ENCODE data around the gene C4orf46. TPM values are rescaled to one million over a fixed set of nuclear protein-coding genes. Genes with fewer than 3 reads are reported as not detected.

The C4orf46 gene
- total RNA-seq, 1 donor from 2014 or later: 17.5 TPM

- H3K27me3 Mint-ChIP-seq: no peaks in the 10 kb centered on the region
- H3K36me3 Mint-ChIP-seq: no peaks in the 10 kb centered on the region
- H3K4me3 Mint-ChIP-seq: no peak overlapping the region
- no peak overlapping the region for H3K27ac Mint-ChIP-seq
- no peak for DNase-seq (ENCODE audit: extremely low spot score, unreplicated experiment)
- no peak for TF ChIP-seq CTCF (conservative IDR thresholded peaks at IDR 0.05)
- H3K4me1 Mint-ChIP-seq (ENCODE audit: unreplicated experiment): no peaks in the 10 kb centered on the region
- no peaks in the 10 kb centered on the region for H3K9me3 Mint-ChIP-seq
These were observed 22.5 kb downstream of the C4orf46 start for GRCh38 chr4:158649111-158649680.

- H3K27ac Mint-ChIP-seq: no peak overlapping the region
- H3K27me3 Mint-ChIP-seq: no peaks in the 10 kb centered on the region
- DNase-seq (ENCODE audit: extremely low spot score, unreplicated experiment): no peak
- no peak overlapping the region for H3K4me3 Mint-ChIP-seq
- TF ChIP-seq CTCF (conservative IDR thresholded peaks at IDR 0.05): no peak
- no peaks in the 10 kb centered on the region for H3K9me3 Mint-ChIP-seq
- no peaks in the 10 kb centered on the region for H3K4me1 Mint-ChIP-seq (ENCODE audit: unreplicated experiment)
- H3K36me3 Mint-ChIP-seq: no peaks in the 10 kb centered on the region
These were observed 26.9 kb downstream of the C4orf46 start for GRCh38 chr4:158644760-158645159.

GRCh38 chr4:158644356-158644755, 27.3 kb downstream of the C4orf46 start:
- TF ChIP-seq CTCF (conservative IDR thresholded peaks at IDR 0.05): no peak
- H3K4me3 Mint-ChIP-seq: no peak overlapping the region
- no peaks in the 10 kb centered on the region for H3K36me3 Mint-ChIP-seq
- no peak for DNase-seq (ENCODE audit: extremely low spot score, unreplicated experiment)
- H3K27me3 Mint-ChIP-seq: no peaks in the 10 kb centered on the region
- H3K9me3 Mint-ChIP-seq: no peaks in the 10 kb centered on the region
- no peaks in the 10 kb centered on the region for H3K4me1 Mint-ChIP-seq (ENCODE audit: unreplicated experiment)
- no peak overlapping the region for H3K27ac Mint-ChIP-seq

- Mint-ChIP-seq H3K27me3 (no peaks in the 10 kb centered on the region), H3K9me3 (no peaks in the 10 kb centered on the region), H3K36me3 (no peaks in the 10 kb centered on the region), H3K4me3 (no peak overlapping the region), H3K4me1 (ENCODE audit: unreplicated experiment) (no peaks in the 10 kb centered on the region), H3K27ac (no peak overlapping the region)
- no peak for TF ChIP-seq CTCF (conservative IDR thresholded peaks at IDR 0.05)
- no peak for DNase-seq (ENCODE audit: extremely low spot score, unreplicated experiment)
These were observed 35.1 kb downstream of the C4orf46 start for GRCh38 chr4:158636619-158637018.

GRCh38 chr4:158630893-158631292, 40.8 kb downstream of the C4orf46 start:
- no peak for TF ChIP-seq CTCF (conservative IDR thresholded peaks at IDR 0.05)
- H3K4me1 Mint-ChIP-seq (ENCODE audit: unreplicated experiment): no peaks in the 10 kb centered on the region
- DNase-seq (ENCODE audit: extremely low spot score, unreplicated experiment): no peak
- no peak overlapping the region for H3K4me3 Mint-ChIP-seq
- H3K36me3 Mint-ChIP-seq: no peaks in the 10 kb centered on the region
- no peaks in the 10 kb centered on the region for H3K9me3 Mint-ChIP-seq
- H3K27me3 Mint-ChIP-seq: peaks cover 4% of the 10 kb centered on the region
- H3K27ac Mint-ChIP-seq: no peak overlapping the region

- Mint-ChIP-seq H3K9me3 (no peaks in the 10 kb centered on the region), H3K36me3 (no peaks in the 10 kb centered on the region), H3K27me3 (peaks cover 7% of the 10 kb centered on the region), H3K4me1 (ENCODE audit: unreplicated experiment) (no peaks in the 10 kb centered on the region), H3K4me3 (no peak overlapping the region), H3K27ac (no peak overlapping the region)
- TF ChIP-seq CTCF (conservative IDR thresholded peaks at IDR 0.05): no peak
- no peak for DNase-seq (ENCODE audit: extremely low spot score, unreplicated experiment)
These were observed 46.1 kb downstream of the C4orf46 start for GRCh38 chr4:158625544-158625943.

All from type B pancreatic cell (in vitro differentiated cells).